ENCODE results near the gene IFT57. TPM values are rescaled to one million over a fixed set of nuclear protein-coding genes. Genes with fewer than 3 reads are reported as not detected.

IFT57 gene
- total RNA-seq, 1 donor from 2014 or later, result 128 TPM

GRCh38 chr3:108251265-108251664 lies 29.0 kb upstream of the IFT57 start:
- no peaks in the 10 kb centered on the region for H3K27me3 ChIP-seq (ENCODE audit: low read depth)
- no peaks in the 10 kb centered on the region for H3K9me3 ChIP-seq
- no peak overlapping the region for H3K27ac ChIP-seq
- no peaks in the 10 kb centered on the region for H3K36me3 ChIP-seq
- no peak overlapping the region for H3K4me3 ChIP-seq
- intact Hi-C loops (cut with DNase I), result no loop called here
- H3K4me1 ChIP-seq, result no peaks in the 10 kb centered on the region
- DNase-seq, result no peak
- TF ChIP-seq CTCF (IDR thresholded peaks at IDR 0.05), result no peak
- no peak for ATAC-seq

- Histone ChIP-seq H3K9me3 (no peaks in the 10 kb centered on the region), H3K4me3 (no peak overlapping the region), H3K27ac (no peak overlapping the region), H3K27me3 (ENCODE audit: low read depth) (no peaks in the 10 kb centered on the region), H3K4me1 (no peaks in the 10 kb centered on the region), H3K36me3 (no peaks in the 10 kb centered on the region)
- intact Hi-C loops (cut with DNase I), result no loop called here
- ATAC-seq (no peak), DNase-seq (no peak)
- no peak for TF ChIP-seq CTCF (IDR thresholded peaks at IDR 0.05)
These were observed 28.4 kb upstream of the IFT57 start for GRCh38 chr3:108250626-108251025.

GRCh38 chr3:108243243-108243642 lies 21.0 kb upstream of the IFT57 start:
- no peaks in the 10 kb centered on the region for H3K36me3 ChIP-seq
- no peaks in the 10 kb centered on the region for H3K9me3 ChIP-seq
- no peaks in the 10 kb centered on the region for H3K27me3 ChIP-seq (ENCODE audit: low read depth)
- no peak for ATAC-seq
- TF ChIP-seq CTCF (IDR thresholded peaks at IDR 0.05), result no peak
- H3K4me1 ChIP-seq, result no peaks in the 10 kb centered on the region
- H3K27ac ChIP-seq, result no peak overlapping the region
- no peak for DNase-seq
- no peak overlapping the region for H3K4me3 ChIP-seq
- intact Hi-C loops (cut with DNase I), result no loop called here

- no peak for ATAC-seq
These were observed 20.6 kb upstream of the IFT57 start for GRCh38 chr3:108242776-108243175.

GRCh38 chr3:108241721-108242120 lies 19.5 kb upstream of the IFT57 start:
- no peaks in the 10 kb centered on the region for H3K27me3 ChIP-seq (ENCODE audit: low read depth)
- no peaks in the 10 kb centered on the region for H3K9me3 ChIP-seq
- H3K27ac ChIP-seq, result no peak overlapping the region
- no peak overlapping the region for H3K4me3 ChIP-seq
- no peak for TF ChIP-seq CTCF (IDR thresholded peaks at IDR 0.05)
- DNase-seq, result no peak
- ATAC-seq, result no peak
- H3K36me3 ChIP-seq, result no peaks in the 10 kb centered on the region
- no peaks in the 10 kb centered on the region for H3K4me1 ChIP-seq
- intact Hi-C loops (cut with DNase I), result no loop called here

More at GRCh38 chr3:108242776-108243175, 20.6 kb upstream of the IFT57 start:
- no peak for DNase-seq
- Histone ChIP-seq H3K9me3 (no peaks in the 10 kb centered on the region), H3K4me3 (no peak overlapping the region), H3K36me3 (no peaks in the 10 kb centered on the region), H3K4me1 (no peaks in the 10 kb centered on the region), H3K27me3 (ENCODE audit: low read depth) (no peaks in the 10 kb centered on the region), H3K27ac (no peak overlapping the region)
- no peak for TF ChIP-seq CTCF (IDR thresholded peaks at IDR 0.05)
- intact Hi-C loops (cut with DNase I), result no loop called here

GRCh38 chr3:108241146-108241545 lies 18.9 kb upstream of the IFT57 start:
- ATAC-seq, result no peak
- intact Hi-C loops (cut with DNase I), result no loop called here

More at GRCh38 chr3:108241146-108241545, 18.9 kb upstream of the IFT57 start:
- no peaks in the 10 kb centered on the region for H3K9me3 ChIP-seq
- H3K27me3 ChIP-seq (ENCODE audit: low read depth), result no peaks in the 10 kb centered on the region
- DNase-seq, result no peak
- H3K36me3 ChIP-seq, result no peaks in the 10 kb centered on the region
- no peak overlapping the region for H3K27ac ChIP-seq
- no peaks in the 10 kb centered on the region for H3K4me1 ChIP-seq
- no peak overlapping the region for H3K4me3 ChIP-seq
- no peak for TF ChIP-seq CTCF (IDR thresholded peaks at IDR 0.05)
